ENCODE results near the gene CRY2. TPM values are rescaled to one million over a fixed set of nuclear protein-coding genes. Genes with fewer than 3 reads are reported as not detected.
A peak's percentile ranks its signal among the peaks of the same experiment; 100 is the strongest.

Gene CRY2
- 7.2 to 8.9 TPM (median 7.9 TPM) in 3 replicates for polyA plus RNA-seq
- 9.4 TPM for polyA plus RNA-seq (2011; ENCODE audit: low read depth)
- polyA plus RNA-seq (2011; cell fraction: cytosol; rRNA removed): 3.9 and 4.9 TPM in 2 replicates
- polyA plus RNA-seq (2011; cell fraction: nucleus; rRNA removed): 20.2 and 24.0 TPM in 2 replicates
- 5.7 and 8.1 TPM in 2 replicates for polyA plus RNA-seq (2012; ENCODE audit: low replicate concordance)
- 16.9 to 18.6 TPM (median 17.4 TPM) in 3 replicates for polyA minus RNA-seq
- polyA minus RNA-seq (2011; cell fraction: cytosol; rRNA and poly(A)+ RNA removed): 8.4 TPM
- polyA minus RNA-seq (2011; cell fraction: nucleus; rRNA and poly(A)+ RNA removed): 9.6 and 16.1 TPM in 2 replicates

DNA sequence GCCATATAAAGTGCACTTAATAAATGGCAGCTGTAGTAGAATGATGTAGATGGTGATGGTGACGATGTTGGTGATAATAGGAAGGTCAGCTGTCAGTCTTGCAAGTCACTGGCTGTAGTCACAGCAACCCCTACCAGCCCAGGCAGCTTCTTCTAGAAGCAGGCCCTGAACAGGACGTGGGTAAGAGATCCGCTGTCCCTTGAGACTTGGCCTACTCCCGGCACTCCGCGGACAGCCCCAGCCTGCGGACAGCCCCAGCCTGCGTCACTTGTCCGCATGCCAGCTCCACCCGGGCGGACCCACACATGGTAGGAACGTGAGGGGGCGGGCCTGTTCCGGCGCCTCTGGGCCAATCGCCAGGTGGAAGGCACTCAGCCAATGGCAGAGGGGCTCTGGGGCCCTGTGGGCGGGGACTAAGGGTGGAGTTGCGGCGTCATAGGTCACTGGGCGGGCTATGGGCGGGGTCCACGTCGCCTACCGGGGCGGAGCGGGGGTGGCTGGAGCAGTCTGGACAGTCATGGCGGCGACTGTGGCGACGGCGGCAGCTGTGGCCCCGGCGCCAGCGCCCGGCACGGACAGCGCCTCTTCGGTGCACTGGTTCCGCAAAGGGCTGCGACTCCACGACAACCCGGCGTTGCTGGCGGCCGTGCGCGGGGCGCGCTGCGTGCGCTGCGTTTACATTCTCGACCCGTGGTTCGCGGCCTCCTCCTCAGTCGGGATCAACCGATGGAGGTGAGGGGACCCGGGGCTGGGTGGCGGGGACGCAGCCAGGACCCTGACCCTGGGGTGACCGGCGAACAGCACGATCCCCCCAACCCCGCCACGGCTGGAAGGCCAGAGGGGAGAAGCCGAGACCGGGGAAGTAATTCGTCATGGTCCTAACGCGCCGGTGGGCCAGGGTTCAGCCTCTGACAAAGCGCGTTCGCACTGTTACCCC is at the start of gene CRY2:
Gene CRY2, plus strand, starts transcription at position 502 of the 937 bp plus-strand sequence. Its CDS starts 16 bp downstream, at position 518.
- Histone ChIP-seq H3K9me1 (ENCODE audit: control insufficient read depth, extremely low read depth, insufficient read depth, low read length) (no peaks in the 10 kb centered on the region), H3K4me1 (ENCODE audit: control insufficient read depth, extremely low read depth, insufficient read depth, low read length) (peaks cover 16% of the 10 kb centered on the region), H3K27ac (ENCODE audit: control insufficient read depth, insufficient read depth, low read length) (peak within 1 kb of the TSS; percentile 91), H3K36me3 (ENCODE audit: control insufficient read depth in 2 of 2, extremely low read depth in 1 of 2, insufficient read depth in 2 of 2, low read length in 2 of 2) (no peaks in the 10 kb centered on the region), H3K27me3 (ENCODE audit: control insufficient read depth, extremely low read depth, insufficient read depth, low read length) (no peaks in the 10 kb centered on the region), H3K4me3 (ENCODE audit: control insufficient read depth in 2 of 3, extremely low read depth in 1 of 3, insufficient read depth in 2 of 3, low read depth in 1 of 3, low read length in 3 of 3) (peak within 1 kb of the TSS; percentile 78 to 98 (median 85)), H2AFZ (ENCODE audit: control insufficient read depth, low read length) (peak within 1 kb of the TSS; percentile 91), H3K79me2 (ENCODE audit: control insufficient read depth, insufficient read depth, low read length) (peaks cover 26% of the 10 kb centered on the region), H3K4me2 (ENCODE audit: control insufficient read depth, extremely low read depth, insufficient read depth, low read depth, low read length) (peak within 1 kb of the TSS; percentile 92), H4K20me1 (ENCODE audit: control insufficient read depth, extremely low read depth, insufficient read depth, low read length) (no peaks in the 10 kb centered on the region), H3K9me3 (ENCODE audit: control insufficient read depth, low read depth, low read length) (no peaks in the 10 kb centered on the region), H3K9ac (ENCODE audit: control insufficient read depth, extremely low read depth, insufficient read depth, low read length) (peak within 1 kb of the TSS; percentile 95)
- peak; percentile 91 for DNase-seq (ENCODE audit: low read depth, low spot score)
- FAIRE-seq: peak; percentile 9
- TF ChIP-seq EZH2 (IDR thresholded peaks at IDR 0.05; ENCODE audit: low read length): no peak
- TF ChIP-seq, protein P1, sequence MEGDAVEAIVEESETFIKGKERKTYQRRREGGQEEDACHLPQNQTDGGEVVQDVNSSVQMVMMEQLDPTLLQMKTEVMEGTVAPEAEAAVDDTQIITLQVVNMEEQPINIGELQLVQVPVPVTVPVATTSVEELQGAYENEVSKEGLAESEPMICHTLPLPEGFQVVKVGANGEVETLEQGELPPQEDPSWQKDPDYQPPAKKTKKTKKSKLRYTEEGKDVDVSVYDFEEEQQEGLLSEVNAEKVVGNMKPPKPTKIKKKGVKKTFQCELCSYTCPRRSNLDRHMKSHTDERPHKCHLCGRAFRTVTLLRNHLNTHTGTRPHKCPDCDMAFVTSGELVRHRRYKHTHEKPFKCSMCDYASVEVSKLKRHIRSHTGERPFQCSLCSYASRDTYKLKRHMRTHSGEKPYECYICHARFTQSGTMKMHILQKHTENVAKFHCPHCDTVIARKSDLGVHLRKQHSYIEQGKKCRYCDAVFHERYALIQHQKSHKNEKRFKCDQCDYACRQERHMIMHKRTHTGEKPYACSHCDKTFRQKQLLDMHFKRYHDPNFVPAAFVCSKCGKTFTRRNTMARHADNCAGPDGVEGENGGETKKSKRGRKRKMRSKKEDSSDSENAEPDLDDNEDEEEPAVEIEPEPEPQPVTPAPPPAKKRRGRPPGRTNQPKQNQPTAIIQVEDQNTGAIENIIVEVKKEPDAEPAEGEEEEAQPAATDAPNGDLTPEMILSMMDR (optimal IDR thresholded peaks at IDR 0.05 in 1 of 3, IDR thresholded peaks at IDR 0.05 in 1 of 3, conservative IDR thresholded peaks at IDR 0.05 in 1 of 3; ENCODE audit: extremely low read depth in 1 of 3, insufficient read depth in 2 of 3, low read length in 3 of 3): no peak
- dilution Hi-C loops (cut with MboI; ENCODE audit: extremely low pct_ligation_motif_present, low sequenced_read_pairs): no loop called here

DNA sequence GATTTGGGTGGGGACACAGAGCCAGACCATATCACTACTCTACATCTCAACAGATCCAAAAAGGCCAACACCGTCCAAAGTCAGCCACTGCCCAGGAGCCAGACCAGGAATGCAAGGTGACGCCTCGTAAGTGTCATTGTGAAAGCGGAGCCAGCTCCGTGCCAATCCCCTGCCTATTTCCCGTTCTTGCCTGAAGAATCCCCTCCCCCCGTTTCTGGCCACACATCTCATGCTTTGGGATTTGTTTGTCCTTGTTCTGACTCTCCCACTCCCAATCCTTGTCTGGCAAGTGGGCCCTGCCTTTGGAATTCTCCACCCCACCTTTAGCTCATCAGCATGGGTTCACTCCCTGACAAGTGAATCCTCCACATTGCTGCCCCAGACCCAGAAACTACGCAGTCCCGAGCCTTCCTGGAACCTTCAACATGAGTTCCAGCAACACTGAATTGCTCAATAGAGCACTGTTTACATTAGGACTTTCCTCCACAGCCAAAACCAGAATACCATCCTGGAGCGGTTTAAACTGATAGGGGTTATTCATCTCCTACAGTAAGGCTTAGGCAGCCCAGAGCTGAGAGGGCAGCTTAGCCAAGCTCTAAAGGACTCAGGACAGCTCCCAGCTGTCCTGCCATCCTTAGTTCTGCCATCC is 48.4 kb upstream of the CRY2 start:
- Histone ChIP-seq H2AFZ (ENCODE audit: control insufficient read depth, low read length) (no peak overlapping the region), H3K79me2 (ENCODE audit: control insufficient read depth, insufficient read depth, low read length) (no peaks in the 10 kb centered on the region), H3K9me3 (ENCODE audit: control insufficient read depth, low read depth, low read length) (no peaks in the 10 kb centered on the region), H3K27me3 (ENCODE audit: control insufficient read depth, extremely low read depth, insufficient read depth, low read length) (no peaks in the 10 kb centered on the region), H3K9me1 (ENCODE audit: control insufficient read depth, extremely low read depth, insufficient read depth, low read length) (no peaks in the 10 kb centered on the region), H3K4me2 (ENCODE audit: control insufficient read depth, extremely low read depth, insufficient read depth, low read depth, low read length) (no peak overlapping the region), H3K36me3 (ENCODE audit: control insufficient read depth in 2 of 2, extremely low read depth in 1 of 2, insufficient read depth in 2 of 2, low read length in 2 of 2) (no peaks in the 10 kb centered on the region), H4K20me1 (ENCODE audit: control insufficient read depth, extremely low read depth, insufficient read depth, low read length) (no peaks in the 10 kb centered on the region), H3K27ac (ENCODE audit: control insufficient read depth, insufficient read depth, low read length) (no peak overlapping the region), H3K9ac (ENCODE audit: control insufficient read depth, extremely low read depth, insufficient read depth, low read length) (no peak overlapping the region), H3K4me1 (ENCODE audit: control insufficient read depth, extremely low read depth, insufficient read depth, low read length) (no peaks in the 10 kb centered on the region), H3K4me3 (ENCODE audit: control insufficient read depth in 2 of 3, extremely low read depth in 1 of 3, insufficient read depth in 2 of 3, low read depth in 1 of 3, low read length in 3 of 3) (no peak overlapping the region)
- DNase-seq (ENCODE audit: low read depth, low spot score) (no peak), FAIRE-seq (no peak)
- dilution Hi-C loops (cut with MboI; ENCODE audit: extremely low pct_ligation_motif_present, low sequenced_read_pairs): no loop called here
- no peak for TF ChIP-seq EZH2 (IDR thresholded peaks at IDR 0.05; ENCODE audit: low read length)
- TF ChIP-seq, protein P1 (optimal IDR thresholded peaks at IDR 0.05 in 1 of 3, IDR thresholded peaks at IDR 0.05 in 1 of 3, conservative IDR thresholded peaks at IDR 0.05 in 1 of 3; ENCODE audit: extremely low read depth in 1 of 3, insufficient read depth in 2 of 3, low read length in 3 of 3): no peak
